HepG2 (cell line): ENCODE measurements around the gene TDRD1. TPM values are rescaled to one million over a fixed set of nuclear protein-coding genes. Genes with fewer than 3 reads are reported as not detected.

Source experiments
- ERF ChIP-seq: IDR thresholded peaks from 2 replicates; pipeline ENCODE4 v1.6.1; 2018; ENCODE audit warnings: missing biosample characterization, missing genetic modification reagents
- GABPB1 ChIP-seq: IDR thresholded peaks from 2 replicates; pipeline ENCODE4 v1.6.1; 2016; ENCODE audit warnings: mild to moderate bottlenecking, missing genetic modification reagents, moderate library complexity, missing compliant biosample characterization
- HHEX ChIP-seq: IDR thresholded peaks from 2 replicates; pipeline ENCODE4 v1.6.1; 2016; ENCODE audit warnings: control low read depth
- HOXA3 ChIP-seq: sonication (generic); formaldehyde crosslinking; IDR thresholded peaks from 2 replicates; pipeline ENCODE4 v1.5.0; 2020; ENCODE audit warnings: missing genetic modification reagents
- KAT8 ChIP-seq: IDR thresholded peaks from 2 replicates; pipeline ENCODE4 v1.6.1; 2016; ENCODE audit warnings: missing genetic modification reagents, missing compliant biosample characterization
- KLF6 ChIP-seq: IDR thresholded peaks from 2 replicates; pipeline ENCODE4 v1.8.0; 2016; ENCODE audit warnings: missing biosample characterization, missing genetic modification reagents
- NBN ChIP-seq: fragments of 450-650 bp; conservative IDR thresholded peaks from 2 replicates; pipeline ENCODE4 v1.6.1; 2017
- PRMT3 ChIP-seq: sonication (generic); formaldehyde crosslinking; IDR thresholded peaks from 2 replicates; pipeline ENCODE4 v1.8.1; 2022; ENCODE audit warnings: low read depth, mild to moderate bottlenecking, moderate library complexity, missing genetic modification reagents, borderline replicate concordance
- RARA ChIP-seq: IDR thresholded peaks from 2 replicates; pipeline ENCODE4 v1.6.1; 2016; ENCODE audit warnings: missing genetic modification reagents, missing compliant biosample characterization
- RBAK ChIP-seq: sonication (generic); formaldehyde crosslinking; IDR thresholded peaks from 2 replicates; pipeline ENCODE4 v1.5.1; 2020; ENCODE audit warnings: mild to moderate bottlenecking, missing genetic modification reagents
- SP5 ChIP-seq: IDR thresholded peaks from 2 replicates; pipeline ENCODE4 v1.6.1; 2016; ENCODE audit warnings: low read depth, borderline replicate concordance
- SRSF4 ChIP-seq: fragments of 200-400 bp; formaldehyde crosslinking; IDR thresholded peaks from one replicate; pipeline ENCODE4 v1.6.1; 2018; ENCODE audit warnings: mild to moderate bottlenecking, low read depth, low read length, moderate library complexity; ENCODE audit not compliant: poor library complexity, severe bottlenecking
- TERF1 ChIP-seq: sonication (generic); formaldehyde crosslinking; IDR thresholded peaks from 2 replicates; pipeline ENCODE4 v1.8.0; 2022; ENCODE audit warnings: mild to moderate bottlenecking, missing genetic modification reagents, moderate library complexity
- USF2 ChIP-seq, 2 experiments: sonication (generic) in 1 of 2; formaldehyde crosslinking in 1 of 2; IDR thresholded peaks; 2 replicates each; pipeline versions ENCODE4 v1.5.1 to v1.6.1; 2011 to 2020; ENCODE audit warnings: borderline replicate concordance in 1 of 2, low read depth in 1 of 2, low read length in 1 of 2, mild to moderate bottlenecking in 1 of 2, missing genetic modification reagents in 1 of 2, moderate library complexity in 1 of 2
- XBP1 ChIP-seq: sonication (generic); formaldehyde crosslinking; IDR thresholded peaks from 2 replicates; pipeline ENCODE4 v1.5.0; 2020; ENCODE audit warnings: missing genetic modification reagents
- ZBTB8A ChIP-seq: sonication (generic); formaldehyde crosslinking; IDR thresholded peaks from 2 replicates; pipeline ENCODE4 v1.4.0; 2020; ENCODE audit warnings: mild to moderate bottlenecking, low read depth, missing genetic modification reagents, borderline replicate concordance
- ZNF12 ChIP-seq: sonication (generic); formaldehyde crosslinking; IDR thresholded peaks from 2 replicates; pipeline ENCODE4 v1.5.0; 2020; ENCODE audit warnings: missing genetic modification reagents
- ZNF326 ChIP-seq: sonication (generic); formaldehyde crosslinking; IDR thresholded peaks from 2 replicates; pipeline ENCODE4 v1.4.0; 2020; ENCODE audit warnings: missing genetic modification reagents, borderline replicate concordance
- ZNF335 ChIP-seq: sonication (generic); formaldehyde crosslinking; IDR thresholded peaks from 2 replicates; pipeline ENCODE4 v1.4.0; 2020; ENCODE audit warnings: missing genetic modification reagents
- ZNF430 ChIP-seq: sonication (generic); formaldehyde crosslinking; IDR thresholded peaks from 2 replicates; pipeline ENCODE4 v1.9.0; 2021; ENCODE audit warnings: mild to moderate bottlenecking, missing genetic modification reagents
- ZNF546 ChIP-seq: sonication (generic); formaldehyde crosslinking; conservative IDR thresholded peaks from 2 replicates; pipeline ENCODE4 v1.8.1; 2023; ENCODE audit warnings: mild to moderate bottlenecking, missing genetic modification reagents
- ZNF550 ChIP-seq: sonication (generic); formaldehyde crosslinking; IDR thresholded peaks from 2 replicates; pipeline ENCODE4 v1.4.0; 2020; ENCODE audit warnings: mild to moderate bottlenecking, missing genetic modification reagents, borderline replicate concordance
- ZNF572 ChIP-seq: sonication (generic); formaldehyde crosslinking; IDR thresholded peaks from 2 replicates; pipeline ENCODE4 v1.5.1; 2020; ENCODE audit warnings: mild to moderate bottlenecking, missing genetic modification reagents
- ZNF598 ChIP-seq: sonication (generic); formaldehyde crosslinking; IDR thresholded peaks from 2 replicates; pipeline ENCODE4 v1.5.1; 2020; ENCODE audit warnings: mild to moderate bottlenecking, missing genetic modification reagents, borderline replicate concordance
- ZNF746 ChIP-seq: sonication (generic); formaldehyde crosslinking; IDR thresholded peaks from 2 replicates; pipeline ENCODE4 v1.8.0; 2022; ENCODE audit warnings: mild to moderate bottlenecking, missing genetic modification reagents
- ZNF850 ChIP-seq: sonication (generic); formaldehyde crosslinking; conservative IDR thresholded peaks from 2 replicates; pipeline ENCODE4 v1.9.0; 2021; ENCODE audit warnings: mild to moderate bottlenecking, missing genetic modification reagents
- polyA plus RNA-seq, 8 experiments: library from polyadenylated mRNA; depleted of rRNA in 3 of 8; stranded (reverse) in 7 of 8; unstranded in 1 of 8; fragments of >200 nt; fragmentation: Illumina TruSeq in 4 of 8; extraction: Trizol in 4 of 8; gene quantifications; 2 replicates each; pipeline versions ENCODE4 v1.2.1 to v1.2.3, GENCODE V29; 2011 to 2016; ENCODE audit warnings: low read depth in 4 of 8, missing spikeins in 1 of 8, mixed read lengths in 1 of 8; ENCODE audit not compliant: insufficient read depth in 1 of 8
- total RNA-seq, 5 experiments: library from RNA; depleted of rRNA; stranded (reverse); fragments of >200 nt; fragmentation: Illumina TruSeq; extraction: Trizol; gene quantifications; 2 replicates each; pipeline ENCODE4 v1.2.3, GENCODE V29; 2016; ENCODE audit warnings: low read depth in 1 of 5
- TF ChIP-seq, protein P1 (sequence below): sonication (generic); formaldehyde crosslinking; IDR thresholded peaks from 2 replicates; pipeline ENCODE4 v1.4.0; 2020; ENCODE audit warnings: missing genetic modification reagents

The TDRD1 gene
- total and polyA plus RNA-seq, 2 of the 13 experiments (the other 11 are each of a cell fraction or from before 2014, with no cell fraction given), result not detected

DNA sequence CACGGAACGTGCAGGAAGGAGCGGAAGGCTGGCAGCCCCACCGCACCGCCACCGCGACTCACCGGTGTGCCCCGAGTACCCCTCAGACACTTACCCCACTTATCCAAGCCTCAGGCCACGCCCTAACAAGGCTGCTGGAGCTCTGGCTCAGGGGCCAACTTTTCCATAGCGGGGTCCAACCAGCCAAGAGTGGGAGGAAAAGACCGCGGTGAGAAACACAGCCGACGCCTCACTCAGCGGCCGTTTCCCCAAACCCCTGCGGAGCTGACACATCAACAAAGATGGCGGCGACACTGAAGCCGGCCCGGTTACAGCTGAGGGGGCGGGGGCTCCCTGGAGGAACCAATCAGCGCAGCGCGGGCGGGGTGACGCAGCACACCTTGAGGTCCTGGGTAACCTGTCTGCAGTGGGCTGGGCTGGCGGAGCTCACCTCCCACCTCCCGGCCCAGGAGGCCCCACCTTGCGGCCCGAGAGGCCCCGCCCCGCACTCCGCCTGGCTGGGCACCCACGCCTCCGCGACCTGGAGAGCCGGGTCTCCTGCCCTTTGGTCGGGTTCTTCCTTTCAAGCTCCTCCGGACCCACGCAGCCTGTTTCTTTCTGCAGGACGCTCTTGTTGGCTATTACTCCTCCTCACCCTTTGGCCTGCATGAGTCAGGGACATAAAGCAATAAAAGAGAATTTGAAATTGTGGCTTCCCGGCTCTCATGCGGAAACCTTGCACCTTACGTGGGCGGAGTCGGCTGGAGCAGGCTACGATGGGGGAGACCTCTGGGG, 5.0 kb upstream of the TDRD1 start, which contains the start of gene CCDC186 (continued):
- TF ChIP-seq, protein P1, sequence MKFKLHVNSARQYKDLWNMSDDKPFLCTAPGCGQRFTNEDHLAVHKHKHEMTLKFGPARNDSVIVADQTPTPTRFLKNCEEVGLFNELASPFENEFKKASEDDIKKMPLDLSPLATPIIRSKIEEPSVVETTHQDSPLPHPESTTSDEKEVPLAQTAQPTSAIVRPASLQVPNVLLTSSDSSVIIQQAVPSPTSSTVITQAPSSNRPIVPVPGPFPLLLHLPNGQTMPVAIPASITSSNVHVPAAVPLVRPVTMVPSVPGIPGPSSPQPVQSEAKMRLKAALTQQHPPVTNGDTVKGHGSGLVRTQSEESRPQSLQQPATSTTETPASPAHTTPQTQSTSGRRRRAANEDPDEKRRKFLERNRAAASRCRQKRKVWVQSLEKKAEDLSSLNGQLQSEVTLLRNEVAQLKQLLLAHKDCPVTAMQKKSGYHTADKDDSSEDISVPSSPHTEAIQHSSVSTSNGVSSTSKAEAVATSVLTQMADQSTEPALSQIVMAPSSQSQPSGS (CRISPR knock-in tag), result peak; percentile 18; the same call in 1 of the 2 replicates
- peak; percentile 60 for TF ChIP-seq KAT8 (CRISPR knock-in tag)
- no peak for TF ChIP-seq NBN
- TF ChIP-seq ERF (CRISPR knock-in tag), result 0 out of 2 replicates have a peak, but pooled peaks have one; percentile 61
- TF ChIP-seq ZBTB8A (CRISPR knock-in tag), result no peak
- no peak for TF ChIP-seq RBAK
- TF ChIP-seq ZNF326 (CRISPR knock-in tag), result no peak
- TF ChIP-seq USF2 (IDR thresholded peaks at IDR 0.05; ENCODE audit: low read depth, low read length), result no peak
- no peak for TF ChIP-seq USF2 (CRISPR knock-in tag; IDR thresholded peaks at IDR 0.05; ENCODE audit: borderline replicate concordance)
- TF ChIP-seq XBP1 (CRISPR knock-in tag), result no peak
- TF ChIP-seq ZNF746 (CRISPR knock-in tag), result no peak
- TF ChIP-seq ZNF546 (CRISPR knock-in tag), result no peak
- TF ChIP-seq ZNF572 (CRISPR knock-in tag), result peak; percentile 86; the same call in 1 of the 2 replicates
- no peak for TF ChIP-seq ZNF550 (CRISPR knock-in tag)
- peak; percentile 17; the same call in 1 of the 2 replicates for TF ChIP-seq SP5 (CRISPR knock-in tag)
- no peak for TF ChIP-seq TERF1 (CRISPR knock-in tag)
- TF ChIP-seq HOXA3 (CRISPR knock-in tag), result peak; percentile 98
- no peak for TF ChIP-seq PRMT3
- peak; percentile 77; the same call in 1 of the 2 replicates for TF ChIP-seq KLF6 (CRISPR knock-in tag)
- TF ChIP-seq ZNF12 (CRISPR knock-in tag), result no peak
- no peak; the same call in 1 of the 2 replicates for TF ChIP-seq ZNF430
- TF ChIP-seq GABPB1 (CRISPR knock-in tag), result peak; percentile 66; the same call in 1 of the 2 replicates
- TF ChIP-seq ZNF850 (CRISPR knock-in tag), result no peak
- no peak for TF ChIP-seq RARA (CRISPR knock-in tag)
- TF ChIP-seq SRSF4, result no peak
- no peak; the same call in 1 of the 2 replicates for TF ChIP-seq ZNF598 (CRISPR knock-in tag)
- TF ChIP-seq HHEX (CRISPR knock-in tag), result no peak
- TF ChIP-seq ZNF335, result no peak
